Prostate gland (tissue), 2 donors: ENCODE data around the gene MAPK1.

Experiments
- POLR2A ChIP-seq: fragments of 450-650 bp; IDR thresholded peaks from one replicate; pipeline ENCODE4 v1.6.1; 2016; ENCODE audit warnings: antibody characterized with exemption, mild to moderate bottlenecking
- TF ChIP-seq, protein P1 (sequence below), 4 experiments: fragments of 200-600 bp in 2 of 4; fragments of 450-650 bp in 2 of 4; sonication (generic) in 2 of 4; IDR thresholded peaks; 1 replicate in 3 of 4; 2 replicates in 1 of 4; pipeline ENCODE4 v1.5.1; 2016 to 2019; ENCODE audit warnings: antibody characterized with exemption in 4 of 4, mild to moderate bottlenecking in 2 of 4, moderate library complexity in 2 of 4

DNA sequence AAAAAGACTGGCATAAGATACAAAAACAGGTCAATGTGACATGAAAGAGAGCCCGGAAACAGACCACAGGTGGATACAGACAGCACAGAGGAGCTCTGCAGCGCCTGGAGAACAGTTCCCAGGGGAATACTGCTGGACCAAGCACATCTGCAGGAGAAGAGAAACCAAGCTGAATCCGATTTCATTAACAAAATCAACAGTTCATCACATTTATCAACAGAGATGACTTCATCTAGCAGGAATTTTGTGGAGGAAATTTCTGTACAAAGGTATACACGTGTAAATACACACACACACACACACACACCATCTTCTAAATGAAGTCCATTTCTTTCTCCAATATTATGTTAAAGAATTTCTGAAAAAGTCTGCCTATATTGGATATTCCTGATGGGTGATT is 148.9 kb downstream of the MAPK1 start:
- no peak for TF ChIP-seq POLR2A
- TF ChIP-seq, protein P1, sequence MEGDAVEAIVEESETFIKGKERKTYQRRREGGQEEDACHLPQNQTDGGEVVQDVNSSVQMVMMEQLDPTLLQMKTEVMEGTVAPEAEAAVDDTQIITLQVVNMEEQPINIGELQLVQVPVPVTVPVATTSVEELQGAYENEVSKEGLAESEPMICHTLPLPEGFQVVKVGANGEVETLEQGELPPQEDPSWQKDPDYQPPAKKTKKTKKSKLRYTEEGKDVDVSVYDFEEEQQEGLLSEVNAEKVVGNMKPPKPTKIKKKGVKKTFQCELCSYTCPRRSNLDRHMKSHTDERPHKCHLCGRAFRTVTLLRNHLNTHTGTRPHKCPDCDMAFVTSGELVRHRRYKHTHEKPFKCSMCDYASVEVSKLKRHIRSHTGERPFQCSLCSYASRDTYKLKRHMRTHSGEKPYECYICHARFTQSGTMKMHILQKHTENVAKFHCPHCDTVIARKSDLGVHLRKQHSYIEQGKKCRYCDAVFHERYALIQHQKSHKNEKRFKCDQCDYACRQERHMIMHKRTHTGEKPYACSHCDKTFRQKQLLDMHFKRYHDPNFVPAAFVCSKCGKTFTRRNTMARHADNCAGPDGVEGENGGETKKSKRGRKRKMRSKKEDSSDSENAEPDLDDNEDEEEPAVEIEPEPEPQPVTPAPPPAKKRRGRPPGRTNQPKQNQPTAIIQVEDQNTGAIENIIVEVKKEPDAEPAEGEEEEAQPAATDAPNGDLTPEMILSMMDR (IDR thresholded peaks at IDR 0.05): no peak
